ENCODE results near the gene NMNAT3.

Gene NMNAT3

DNA sequence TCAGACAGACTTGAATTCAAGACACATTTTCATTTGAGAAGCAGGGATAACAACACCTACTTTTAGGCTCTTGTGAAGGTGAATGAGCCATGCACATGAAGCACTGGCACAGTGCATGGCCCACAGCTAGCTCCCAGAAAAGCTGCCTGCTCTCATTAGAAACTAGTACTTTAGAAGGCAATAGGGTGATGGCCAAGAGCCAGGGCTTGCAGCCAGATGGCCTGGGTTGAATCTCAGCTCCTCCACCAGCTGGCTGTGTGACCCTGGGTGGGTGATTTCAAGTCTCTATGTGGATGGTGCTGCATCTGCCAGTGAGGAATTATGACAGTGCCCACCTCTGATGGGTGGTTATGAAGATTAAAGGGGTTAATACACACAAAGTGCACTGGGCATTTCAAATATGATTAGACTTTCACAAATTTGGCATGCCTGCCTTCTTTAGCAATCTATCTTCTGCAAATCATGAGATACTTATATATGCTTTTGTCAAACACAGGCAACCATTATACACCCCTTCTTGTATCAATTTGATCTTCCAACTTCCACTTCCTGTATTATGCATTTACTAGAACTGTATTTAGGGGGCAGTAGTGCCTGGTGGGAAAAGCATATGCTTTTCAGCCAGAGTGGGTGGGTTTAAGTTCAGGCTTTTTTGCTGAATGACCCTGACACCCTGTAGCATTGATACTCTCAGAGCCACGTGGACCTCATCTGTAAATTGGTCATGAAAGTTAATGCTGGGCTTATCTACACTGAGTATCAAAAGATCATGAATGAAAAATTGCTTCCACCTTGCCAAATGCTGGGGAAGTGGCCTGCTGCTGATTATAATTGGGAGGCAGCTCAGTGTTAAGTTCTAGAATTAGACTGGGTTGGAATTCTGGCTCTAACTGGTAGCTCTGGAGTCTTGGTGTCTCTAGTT is 103.5 kb downstream of the NMNAT3 start:
- DNase-seq: no peak

- DNase-seq: no peak
Measured at GRCh38 chr3:139572847-139573672, 104.7 kb downstream of the NMNAT3 start.

GRCh38 chr3:139571711-139572110 is 106.1 kb downstream of the NMNAT3 start:
- no peak for DNase-seq

DNA sequence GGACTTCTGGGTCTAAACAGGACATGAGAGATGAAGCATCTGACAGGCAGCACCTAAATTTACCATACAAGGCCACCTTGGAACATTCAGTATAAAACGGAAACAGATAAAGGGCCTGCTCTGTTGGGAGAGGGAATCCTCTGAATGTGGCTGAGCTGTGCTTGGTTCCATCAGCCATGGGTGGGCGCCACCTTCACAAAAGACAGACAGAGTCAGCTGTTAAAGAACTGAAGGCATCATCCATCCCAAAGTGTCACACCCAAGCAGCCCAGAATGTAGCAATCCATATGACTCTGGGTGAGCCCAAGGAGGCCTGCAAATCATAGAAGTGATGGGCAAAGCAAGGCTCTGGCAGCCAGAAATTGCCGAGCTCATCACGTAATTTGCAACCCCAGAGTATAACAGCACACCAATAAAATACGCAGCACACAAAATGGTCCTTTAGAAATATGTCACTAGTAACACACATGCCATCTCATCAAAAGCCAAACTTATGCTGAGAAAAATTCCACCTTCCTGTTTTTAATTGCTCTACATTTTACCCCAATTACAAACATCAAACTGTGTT is 113.4 kb downstream of the NMNAT3 start:
- peak; percentile 56 for DNase-seq

- peak; percentile 90 for DNase-seq
Measured at GRCh38 chr3:139561959-139562676, 115.7 kb downstream of the NMNAT3 start.

- peak; percentile 94 for DNase-seq
Measured at GRCh38 chr3:139561255-139561817, 116.4 kb downstream of the NMNAT3 start.

GRCh38 chr3:139560411-139560810 is 117.4 kb downstream of the NMNAT3 start:
- peak; percentile 93 for DNase-seq

- DNase-seq: peak; percentile 74
Measured at GRCh38 chr3:139559541-139559940, 118.2 kb downstream of the NMNAT3 start.

- DNase-seq: peak; percentile 37
Measured at GRCh38 chr3:139558351-139559266, 119.2 kb downstream of the NMNAT3 start.

GRCh38 chr3:139557041-139557440 is 120.7 kb downstream of the NMNAT3 start:
- peak; percentile 83 for DNase-seq

- no peak for DNase-seq
Measured at GRCh38 chr3:139555249-139555648, 122.5 kb downstream of the NMNAT3 start.

- no peak for DNase-seq
Measured at GRCh38 chr3:139554628-139555027, 123.1 kb downstream of the NMNAT3 start.

- DNase-seq: peak; percentile 32
Measured at GRCh38 chr3:139552632-139553365, 125.0 kb downstream of the NMNAT3 start.

DNA sequence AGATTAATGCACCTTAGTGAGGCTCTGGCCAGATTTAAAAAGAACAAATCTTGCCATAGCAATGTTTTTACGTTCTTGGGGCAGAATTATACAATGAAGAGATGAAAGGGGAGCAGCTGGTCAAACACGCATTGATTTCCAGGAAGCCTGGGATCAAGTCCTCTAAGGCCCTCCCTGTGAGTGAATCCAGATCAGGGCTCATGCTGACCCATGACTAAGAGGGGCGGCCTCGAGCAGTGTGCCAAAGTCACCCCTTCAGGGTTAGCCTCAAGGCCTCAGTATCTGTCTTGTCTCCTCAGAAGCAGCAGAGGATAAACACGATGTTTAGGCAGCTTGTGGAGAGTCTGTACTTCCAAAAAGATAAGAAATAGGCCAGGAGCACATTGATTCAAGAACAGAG is 129.0 kb downstream of the NMNAT3 start:
- DNase-seq: peak; percentile 78

GRCh38 chr3:139547666-139548065 is 130.1 kb downstream of the NMNAT3 start:
- DNase-seq: no peak

GRCh38 chr3:139546772-139547171 is 131.0 kb downstream of the NMNAT3 start:
- no peak for DNase-seq

GRCh38 chr3:139541532-139542288 is 136.1 kb downstream of the NMNAT3 start:
- DNase-seq: no peak

DNA sequence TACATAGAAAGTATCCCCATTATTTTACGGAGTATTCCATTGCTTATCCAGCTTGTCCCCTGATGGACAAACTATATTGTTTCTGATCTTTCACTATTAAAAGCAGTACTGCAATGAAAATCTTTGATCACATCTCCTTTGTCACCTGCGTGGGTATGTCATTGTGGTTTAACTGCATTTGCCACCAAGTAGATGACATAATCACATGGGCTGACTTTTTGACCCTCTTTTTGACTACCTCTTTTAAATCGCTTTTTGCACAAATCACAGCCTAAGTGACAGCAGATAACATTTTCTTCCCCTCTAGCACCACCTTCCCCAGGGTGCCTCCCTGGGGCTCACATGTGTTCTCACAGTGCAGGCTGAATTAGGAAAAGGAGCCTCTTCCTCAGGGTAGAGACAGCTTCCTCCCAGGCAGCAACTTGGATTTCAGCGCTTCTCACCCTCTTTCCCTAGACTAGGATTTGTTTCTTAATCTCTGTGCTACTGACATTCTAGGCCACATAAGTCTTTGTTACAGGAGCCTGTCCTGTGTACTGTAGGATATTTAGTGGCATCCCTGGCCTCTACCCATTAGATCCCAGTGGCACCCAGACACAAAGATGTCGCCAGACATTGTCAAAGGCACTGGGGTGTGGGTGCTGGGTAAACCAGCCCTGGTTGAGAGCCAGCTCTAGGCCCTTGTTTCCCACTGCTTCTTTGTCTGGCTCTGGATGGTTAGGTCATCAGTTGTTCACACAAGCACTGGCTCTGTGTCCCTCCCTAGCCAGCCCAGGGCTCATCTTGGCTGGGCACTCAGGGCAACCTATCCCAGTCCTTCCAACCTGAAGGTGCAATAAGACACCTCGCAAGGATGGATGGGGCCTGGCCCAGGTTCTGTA is 136.9 kb downstream of the NMNAT3 start:
- peak; percentile 79 for DNase-seq

DNA sequence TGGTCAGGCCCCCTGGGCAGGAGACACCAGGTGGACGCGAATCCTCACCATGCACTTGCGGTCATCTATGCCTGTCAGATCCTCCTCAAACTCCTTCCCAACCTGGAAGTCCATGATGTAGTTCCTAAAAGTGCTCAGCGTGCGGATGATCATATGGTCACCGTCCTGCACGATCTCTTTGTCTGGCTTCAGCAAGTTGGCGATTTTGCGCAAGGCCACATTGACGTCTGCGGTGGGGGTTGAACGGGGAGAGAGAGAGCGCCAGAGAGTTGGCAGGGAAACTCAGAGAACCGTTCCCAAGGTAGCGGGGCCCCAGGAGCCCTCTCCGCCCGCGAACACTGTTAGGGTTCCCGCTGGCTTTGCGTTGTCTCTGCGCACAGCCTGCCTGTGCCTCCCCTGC is 139.0 kb downstream of the NMNAT3 start:
- DNase-seq: peak; percentile 51

Data from NCI-H146 (cell line).